ENCODE results near the gene SLC25A40.
A peak's percentile ranks its signal among the peaks of the same experiment; 100 is the strongest.
"Not testable (repeated sequence)": the region's sequence is repeated elsewhere in the genome, so short reads cannot be mapped to it uniquely, and the experiment has no call there.

The SLC25A40 gene

DNA sequence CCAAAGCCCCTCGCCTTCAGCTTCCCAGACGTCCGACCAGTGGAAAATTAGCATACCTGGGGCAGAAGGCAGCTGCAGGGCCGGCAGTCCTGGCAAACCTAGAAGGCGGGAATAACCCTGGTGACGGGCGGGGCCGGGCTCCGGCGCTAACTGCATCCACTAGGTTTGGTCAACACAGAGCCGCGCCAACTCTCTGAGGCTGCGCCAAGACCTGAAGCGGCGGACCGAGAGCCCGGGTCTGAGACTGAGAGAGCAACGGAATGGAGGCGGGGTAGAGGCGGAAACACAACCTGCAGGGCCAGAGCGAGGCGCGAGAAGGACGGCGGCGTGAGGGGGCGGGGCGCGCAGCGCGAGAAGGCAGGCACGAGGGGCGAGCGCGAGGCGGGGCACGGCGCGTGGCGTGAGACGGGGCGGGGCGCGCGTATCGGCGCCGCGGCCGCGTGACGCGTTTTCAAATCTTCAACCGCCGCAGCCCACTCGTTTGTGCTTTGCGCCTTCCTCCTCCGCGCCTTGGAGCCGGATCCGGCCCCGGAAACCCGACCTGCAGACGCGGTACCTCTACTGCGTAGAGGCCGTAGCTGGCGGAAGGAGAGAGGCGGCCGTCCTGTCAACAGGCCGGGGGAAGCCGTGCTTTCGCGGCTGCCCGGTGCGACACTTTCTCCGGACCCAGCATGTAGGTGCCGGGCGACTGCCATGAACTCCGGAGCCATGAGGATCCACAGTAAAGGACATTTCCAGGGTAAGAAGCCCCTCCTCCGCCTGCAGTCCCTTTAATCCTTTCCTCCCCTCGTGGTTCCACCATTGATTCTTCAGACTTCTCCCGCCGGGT is at the start of gene SLC25A40, which contains the start of gene DBF4:
Gene SLC25A40 (minus strand): TSS at position 321 of the 829 bp plus-strand sequence. CDS start 17,633 bp downstream, outside the sequence.
Gene DBF4 (plus strand): TSS at position 454 of the 829 bp plus-strand sequence. CDS start 240 bp downstream, at position 694.
- no peak for FAIRE-seq

DNA sequence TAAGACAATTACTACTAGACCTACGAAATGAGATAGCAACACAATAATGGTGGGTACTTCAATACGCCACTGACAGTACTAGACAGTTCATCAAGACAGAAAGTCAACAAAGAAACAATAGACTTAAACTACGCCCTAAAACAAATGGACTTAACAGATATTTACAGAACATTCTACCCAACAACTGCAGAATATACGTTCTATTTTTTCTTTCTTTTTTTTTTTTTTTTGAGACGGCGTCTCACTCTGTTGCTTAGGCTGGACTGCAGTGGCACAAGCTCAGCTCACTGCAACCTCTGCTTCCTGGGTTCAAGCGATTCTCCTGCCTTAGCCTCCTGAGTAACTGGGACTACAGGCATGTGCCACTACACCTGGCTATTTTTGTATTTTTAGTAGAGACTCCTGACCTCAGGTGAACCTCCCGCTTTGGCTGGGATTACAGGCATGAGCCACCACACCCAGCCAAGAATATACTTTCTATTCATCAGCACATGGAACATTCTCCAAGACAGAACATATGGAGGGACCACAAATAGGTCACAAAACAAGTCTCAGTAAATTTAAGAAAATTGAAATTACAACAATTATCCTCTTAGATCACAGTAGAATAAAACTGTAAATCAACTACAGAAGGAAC is 46.7 kb upstream of the SLC25A40 start:
- not testable (repeated sequence) for FAIRE-seq

DNA sequence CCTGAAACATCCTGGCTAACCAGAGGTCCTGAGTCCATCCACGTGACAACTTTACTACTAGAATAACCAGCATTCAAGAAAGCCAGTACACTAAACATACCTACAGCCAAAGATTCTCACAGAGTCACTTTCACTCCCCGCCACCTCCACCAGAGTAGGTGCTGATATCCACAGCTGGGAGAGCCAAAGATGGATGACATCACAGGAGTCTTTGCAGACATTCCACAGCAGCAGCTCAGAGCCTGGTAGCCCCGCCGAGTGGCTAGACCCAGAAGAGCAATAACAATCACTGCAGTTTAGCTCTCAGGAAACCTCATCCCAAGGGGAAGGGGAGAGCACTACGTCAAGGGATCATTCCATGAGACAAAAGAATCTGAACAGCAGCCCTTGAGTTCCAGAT is 44.4 kb upstream of the SLC25A40 start:
- FAIRE-seq: no peak

DNA sequence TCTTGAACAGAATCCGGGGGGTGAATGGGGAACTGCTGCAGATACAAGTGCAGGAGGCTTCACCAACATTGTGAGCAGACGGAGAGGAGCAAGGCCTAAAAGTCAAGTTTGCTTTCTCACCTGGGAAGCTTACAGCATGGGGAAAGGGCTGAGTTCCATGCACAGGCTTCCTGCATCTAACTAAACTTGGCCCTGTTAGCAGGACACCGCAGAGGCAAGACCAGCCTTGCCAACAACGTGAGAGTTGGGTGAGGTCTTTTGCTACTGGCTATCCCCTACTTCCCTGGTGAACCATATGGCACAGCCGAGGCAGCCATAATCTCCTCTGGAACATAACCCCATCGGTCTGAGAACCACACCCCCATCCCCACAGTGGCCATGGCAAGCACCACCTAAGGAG is 43.7 kb upstream of the SLC25A40 start:
- FAIRE-seq: no peak

- no peak for FAIRE-seq
These were observed 42.6 kb upstream of the SLC25A40 start for GRCh38 chr7:87918740-87919139.

DNA sequence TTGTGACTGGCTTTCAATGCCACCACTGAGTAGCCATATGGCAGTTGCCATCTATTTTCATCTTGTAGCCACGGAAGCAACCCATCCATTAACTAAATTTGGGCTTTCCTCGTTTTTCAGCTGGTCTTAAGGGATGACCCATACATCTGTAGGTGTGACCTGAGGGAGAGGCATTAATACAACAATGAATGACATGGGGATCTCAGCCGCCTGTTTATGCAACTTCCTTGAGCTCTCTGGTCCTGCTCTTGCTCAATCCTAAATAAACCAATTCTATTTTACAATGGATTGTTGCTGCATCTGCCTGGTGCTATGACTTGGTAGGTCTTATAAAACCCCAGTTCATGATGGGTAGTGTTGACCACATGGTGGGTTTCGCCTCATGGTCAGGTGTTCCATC is 36.0 kb upstream of the SLC25A40 start:
- FAIRE-seq: no peak

DNA sequence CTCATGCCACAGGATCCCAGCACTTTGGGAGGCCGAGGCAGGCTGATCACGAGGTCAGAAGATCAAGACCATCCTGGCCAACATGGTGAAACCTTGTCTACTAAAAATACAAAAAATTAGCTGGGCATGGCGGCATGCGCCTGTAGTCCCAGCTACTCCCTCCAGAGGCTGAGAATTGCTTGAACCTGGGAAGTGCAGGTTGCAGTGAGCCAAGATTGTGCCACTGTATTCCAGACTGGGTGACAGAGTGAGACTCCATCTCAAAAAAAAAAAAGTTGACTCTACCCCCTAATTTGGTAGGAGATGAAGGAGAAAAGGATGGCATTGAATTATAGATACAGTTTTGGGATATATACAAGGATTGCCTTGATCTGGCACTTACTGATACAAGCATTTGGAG is 32.7 kb upstream of the SLC25A40 start:
- not testable (repeated sequence) for FAIRE-seq

- FAIRE-seq: not testable (repeated sequence)
These were observed 31.2 kb upstream of the SLC25A40 start for GRCh38 chr7:87907136-87907906.

GRCh38 chr7:87899255-87899654 is 23.1 kb upstream of the SLC25A40 start:
- FAIRE-seq: no peak

DNA sequence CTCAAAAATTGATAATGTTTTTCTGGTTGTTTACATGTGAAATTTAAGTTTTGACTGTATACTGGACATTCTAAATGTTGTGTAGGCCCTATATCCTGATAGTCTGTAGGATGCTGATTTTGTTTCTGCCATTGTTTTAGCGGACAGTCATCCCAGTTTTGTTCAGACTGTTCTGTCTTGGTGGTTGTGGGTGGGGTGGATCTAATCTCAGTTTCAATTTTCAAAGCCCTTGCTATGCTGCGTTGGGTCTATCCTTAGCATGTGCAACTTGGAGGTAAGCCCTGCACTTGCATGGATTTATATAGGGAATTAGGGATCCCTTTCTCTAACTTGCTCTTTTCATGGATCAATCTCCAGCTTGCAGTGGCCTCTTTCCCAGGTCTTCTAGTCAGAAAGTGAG is 19.2 kb upstream of the SLC25A40 start:
- no peak for FAIRE-seq

GRCh38 chr7:87886875-87887274 is 10.7 kb upstream of the SLC25A40 start:
- FAIRE-seq: peak; percentile 99

DNA sequence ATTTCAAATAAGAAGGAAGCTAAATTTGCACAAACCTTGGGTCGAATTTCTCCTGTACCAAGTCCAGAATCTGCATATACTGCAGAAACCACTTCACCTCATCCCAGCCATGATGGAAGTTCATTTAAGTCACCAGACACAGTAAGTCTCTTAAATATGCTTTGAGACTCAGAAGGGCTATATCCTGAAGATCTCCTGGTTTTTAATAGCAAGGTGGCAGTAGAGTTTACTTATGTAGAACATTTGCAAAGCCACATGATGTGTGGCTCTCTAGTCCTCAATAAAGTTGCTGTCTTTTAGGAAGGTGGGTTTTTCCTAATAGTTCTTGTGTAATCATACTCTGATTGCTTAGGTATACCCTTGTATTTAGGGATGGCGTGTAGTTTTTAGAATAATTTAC is 8.9 kb upstream of the SLC25A40 start:
- no peak for FAIRE-seq

GRCh38 chr7:87882151-87882937 is 6.2 kb upstream of the SLC25A40 start:
- FAIRE-seq: no peak

DNA sequence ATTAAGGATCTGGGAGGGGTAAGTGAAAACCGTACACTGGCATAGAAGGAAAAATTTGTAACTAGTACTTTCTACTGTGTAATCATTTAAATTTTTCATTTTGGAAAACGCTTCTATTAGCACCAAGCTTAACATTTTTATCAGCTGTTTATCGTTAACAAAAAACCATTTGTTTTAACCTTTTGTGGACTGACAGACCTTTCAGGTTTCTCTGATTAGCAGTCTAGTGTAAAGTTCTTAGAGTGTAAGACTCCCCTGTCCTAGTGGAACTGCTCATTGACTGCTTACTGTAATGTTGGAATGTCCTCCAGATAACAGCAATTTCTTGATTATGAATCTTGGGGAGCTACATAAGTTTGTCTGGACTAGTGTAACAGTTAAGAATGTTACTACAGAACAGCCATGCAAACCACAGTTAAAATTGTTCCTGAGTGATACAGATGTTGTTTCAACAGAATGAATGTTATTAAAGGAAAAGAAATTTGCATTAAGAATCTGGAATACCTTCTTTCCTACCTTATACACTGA is 2.1 kb upstream of the SLC25A40 start:
- no peak for FAIRE-seq

DNA sequence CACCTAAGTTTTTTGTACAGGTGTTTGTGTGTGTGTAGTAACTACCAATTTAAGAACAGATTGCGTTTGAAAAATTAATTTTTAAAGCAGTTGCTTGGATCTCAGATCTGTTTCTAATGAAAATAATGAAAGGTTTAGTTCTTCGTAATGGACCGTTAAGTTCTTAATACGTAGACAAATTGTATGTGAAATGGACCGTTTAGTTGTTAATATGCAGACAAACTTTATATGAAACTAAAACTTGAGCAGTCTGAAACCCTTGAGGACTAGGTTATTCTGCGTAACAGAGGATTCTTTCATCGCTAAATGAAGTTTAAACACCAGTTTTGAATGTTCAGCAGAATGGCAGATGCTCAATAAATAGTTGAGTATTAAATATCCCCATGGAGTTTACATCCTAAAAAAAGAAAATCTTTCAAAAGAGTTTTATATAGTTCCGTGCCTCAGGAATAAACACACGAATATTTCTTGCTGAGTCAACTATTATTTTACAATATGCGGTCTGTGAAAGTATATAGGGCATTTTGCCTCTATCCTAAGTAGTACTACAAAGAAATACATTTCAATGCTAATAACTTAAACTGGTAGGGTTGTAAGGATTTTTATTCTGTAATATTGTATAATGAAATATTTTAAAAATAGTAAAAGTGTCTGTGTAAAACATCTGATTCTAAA is 1.3 kb upstream of the SLC25A40 start:
- FAIRE-seq: no peak

- no peak for FAIRE-seq
These were observed 692 bp upstream of the SLC25A40 start for GRCh38 chr7:87876869-87877234.

GRCh38 chr7:87875151-87876039 is 765 bp downstream of the SLC25A40 start:
- FAIRE-seq: no peak

DNA sequence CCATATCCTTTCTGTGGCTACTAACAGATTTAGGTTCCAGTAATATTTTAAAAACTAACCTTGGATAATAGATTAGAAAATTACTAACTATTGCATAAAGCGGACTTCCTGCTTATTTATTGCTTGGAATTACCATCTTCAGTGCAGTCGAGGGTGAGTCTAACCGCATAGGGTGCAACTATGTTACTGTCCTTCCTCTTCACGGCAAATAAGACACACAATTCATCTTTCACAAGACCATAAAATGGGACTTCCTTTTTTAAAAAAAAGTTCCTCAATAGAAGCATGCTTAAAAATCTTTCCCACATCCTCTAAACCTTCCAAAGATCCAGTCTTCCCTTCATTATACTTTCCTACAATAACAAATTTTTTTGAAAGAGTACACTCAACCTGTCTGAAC is 2.1 kb downstream of the SLC25A40 start:
- no peak for FAIRE-seq

GRCh38 chr7:87873328-87873727 is 2.8 kb downstream of the SLC25A40 start:
- FAIRE-seq: not testable (repeated sequence)

GRCh38 chr7:87872346-87872745 is 3.8 kb downstream of the SLC25A40 start:
- no peak for FAIRE-seq

- no peak for FAIRE-seq
These were observed 5.7 kb downstream of the SLC25A40 start for GRCh38 chr7:87870471-87870870.
